Activated CD4-positive, alpha-beta T cell treated with anti-CD3 and anti-CD28 coated beads for 1 hour (primary cell): ENCODE data around the gene PER3.

Experiments
- DNase-seq: peaks from one replicate; pipeline ENCODE4 v3.0.0-alpha.2; 2020

PER3 gene

DNA sequence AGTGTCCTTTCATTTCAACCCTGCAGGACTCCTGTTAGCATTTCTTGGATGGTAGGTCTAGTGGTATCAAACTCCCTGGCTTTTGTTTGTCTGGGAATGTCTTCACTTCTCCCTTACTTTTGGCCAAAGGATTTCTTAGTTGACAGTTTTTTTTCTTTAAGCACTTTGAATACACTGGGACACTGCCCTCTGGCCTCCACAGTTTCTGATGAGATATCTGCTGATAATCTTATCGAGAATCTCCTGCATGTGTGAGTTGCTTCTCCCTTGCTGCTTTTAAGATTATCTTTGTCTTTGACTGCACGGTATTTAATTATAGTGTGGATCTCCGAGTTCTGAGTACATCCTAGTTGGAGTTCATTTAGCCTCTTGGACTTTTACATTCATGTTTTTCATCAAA, 55.4 kb downstream of the PER3 start:
- no peak for DNase-seq

- no peak for DNase-seq
These were observed 58.4 kb downstream of the PER3 start for GRCh38 chr1:7842517-7842916.

DNA sequence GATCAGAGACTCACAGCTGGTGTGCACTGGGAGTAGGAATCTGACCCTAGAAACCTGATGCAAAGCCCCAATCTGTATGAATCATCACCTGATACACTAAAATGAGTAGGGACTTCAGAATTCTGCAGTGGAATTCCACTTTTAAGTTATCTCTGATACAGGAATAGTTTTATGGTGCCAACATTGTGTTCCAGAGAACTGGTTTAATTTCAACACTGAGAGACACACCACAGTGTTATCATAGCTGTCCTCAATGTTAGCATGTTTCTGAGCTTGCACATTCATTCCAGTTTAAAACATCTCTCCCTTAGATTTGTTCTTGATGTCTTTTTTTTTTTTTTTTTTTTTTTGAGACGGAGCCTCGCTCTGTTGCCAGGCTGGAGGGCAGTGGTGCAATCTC, 61.7 kb downstream of the PER3 start:
- DNase-seq: no peak

DNA sequence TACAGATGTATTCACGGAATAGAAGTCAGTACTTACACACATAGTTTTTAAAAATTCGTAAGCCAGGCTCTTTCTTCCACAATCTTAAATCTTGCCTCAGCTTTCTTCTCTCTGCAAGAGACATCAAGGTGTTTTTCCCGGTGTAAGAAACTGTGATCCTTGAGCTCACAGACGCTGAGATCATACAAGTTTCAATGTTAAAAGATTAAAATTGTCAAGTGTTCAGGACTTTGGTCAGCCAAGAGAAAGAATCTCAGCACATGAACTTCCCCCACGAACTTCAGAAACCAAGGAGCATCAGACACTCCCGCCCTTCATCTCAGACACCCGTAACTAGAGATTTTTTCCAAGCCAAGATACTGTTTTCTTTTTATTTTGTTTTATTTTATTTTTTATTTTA, 62.6 kb downstream of the PER3 start:
- no peak for DNase-seq

- no peak for DNase-seq
These were observed 63.5 kb downstream of the PER3 start for GRCh38 chr1:7847599-7847998.

- DNase-seq: no peak
These were observed 66.7 kb downstream of the PER3 start for GRCh38 chr1:7850786-7851185.

DNA sequence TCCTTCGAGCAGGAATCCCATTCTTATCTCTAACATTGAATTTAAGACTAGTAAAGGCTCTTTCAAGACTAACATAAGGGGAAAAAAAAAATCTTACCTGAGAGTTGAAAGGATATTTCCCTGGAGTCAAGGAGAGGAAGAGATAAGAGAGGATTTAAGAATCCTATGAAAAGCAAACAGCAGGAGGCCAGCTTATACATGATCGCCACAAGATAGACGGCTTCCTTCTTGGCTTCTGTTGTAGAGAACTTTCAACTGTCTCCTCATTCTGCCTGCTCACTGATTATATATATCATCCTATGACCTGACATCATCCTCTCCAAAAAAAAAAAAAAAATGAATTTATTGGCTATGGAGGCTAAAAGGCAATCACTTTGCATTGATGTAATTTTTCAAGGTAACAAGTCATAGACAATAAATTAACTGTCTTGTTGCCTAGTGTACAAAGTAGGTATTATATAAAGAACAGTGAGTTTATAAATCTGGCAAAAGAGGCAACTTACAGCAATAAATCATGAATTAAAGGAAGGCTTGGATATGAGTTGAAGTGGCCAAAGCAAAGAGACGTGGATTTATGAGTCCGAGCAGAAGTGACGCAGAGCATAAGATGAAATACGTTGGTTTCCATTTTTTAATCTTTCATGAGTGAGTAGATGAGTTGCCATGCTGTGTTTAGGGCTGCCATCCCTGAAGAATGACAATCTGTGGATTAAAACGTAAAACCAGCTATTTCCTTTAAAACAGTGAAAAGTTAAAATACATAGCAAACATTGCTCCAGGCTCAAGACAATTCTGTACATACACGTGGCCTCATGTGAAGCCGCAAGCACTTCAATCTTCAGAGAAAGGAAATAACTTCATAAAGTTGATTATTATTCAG, 69.0 kb downstream of the PER3 start, which contains the start of gene UTS2:
Gene UTS2, minus strand, starts transcription at position 262 of the 880 bp plus-strand sequence. Its CDS starts 62 bp downstream, at position 200.
- DNase-seq: no peak

- DNase-seq: no peak
These were observed 69.6 kb downstream of the PER3 start for GRCh38 chr1:7853684-7854026.

DNA sequence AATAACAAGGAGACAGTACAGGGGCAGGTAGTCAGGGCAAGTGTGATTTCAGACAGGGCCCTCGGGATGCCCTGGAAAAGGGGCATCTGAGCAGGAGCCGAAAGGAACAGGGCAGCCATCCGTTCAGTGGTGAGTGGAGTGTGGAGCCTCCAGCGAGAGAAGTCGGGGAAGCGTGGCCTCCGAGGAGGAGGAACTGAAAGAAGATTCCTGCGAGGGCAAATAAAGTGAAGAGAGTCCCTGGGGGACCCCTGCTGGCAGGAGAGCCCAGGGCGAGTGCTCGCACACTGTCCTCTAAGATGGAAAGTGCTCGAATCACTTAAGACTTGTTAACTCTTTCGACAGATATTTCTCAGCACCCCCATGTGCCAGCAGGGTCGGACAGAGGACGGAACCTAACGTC, 72.3 kb downstream of the PER3 start:
- DNase-seq: no peak

DNA sequence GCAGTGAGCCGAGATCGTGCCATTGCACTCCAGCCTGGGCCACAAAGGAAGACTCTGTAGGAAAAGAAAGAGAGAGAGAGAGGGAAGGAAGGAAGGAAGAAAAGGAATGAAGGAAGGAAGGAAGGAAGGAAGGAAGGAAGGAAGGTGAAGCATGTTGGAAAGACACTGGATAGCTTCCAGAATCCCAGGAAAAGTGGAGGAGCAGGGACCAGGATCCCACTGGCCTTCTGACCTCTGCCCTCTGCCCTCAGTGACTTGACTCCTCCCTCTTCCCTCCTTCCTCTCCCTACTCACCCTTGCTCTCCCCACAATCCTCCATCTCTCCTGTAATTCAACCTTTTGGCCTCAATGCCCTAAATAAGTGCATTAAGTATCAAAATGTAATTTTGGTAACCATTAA, 72.9 kb downstream of the PER3 start:
- no peak for DNase-seq

GRCh38 chr1:7857985-7858384, 73.9 kb downstream of the PER3 start:
- no peak for DNase-seq

DNA sequence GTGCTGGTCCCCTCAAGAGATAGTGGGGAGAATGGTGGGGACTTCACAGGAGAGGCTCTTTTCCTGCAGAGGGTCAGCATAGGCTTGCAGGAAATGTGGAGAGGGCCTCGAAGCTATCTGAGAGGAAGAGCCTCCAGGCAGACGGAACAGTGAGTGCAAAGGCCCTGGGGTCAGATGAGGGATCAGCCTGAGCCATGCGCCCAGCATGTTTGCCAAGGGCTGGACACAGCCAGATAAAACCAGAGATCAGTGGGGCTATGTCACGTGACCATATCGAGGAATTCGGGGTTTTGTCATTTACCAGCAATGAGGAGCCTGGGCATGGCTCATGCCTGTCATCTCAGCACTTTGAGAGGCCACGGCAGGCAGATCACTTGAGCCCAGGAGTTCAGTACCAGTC, 75.3 kb downstream of the PER3 start:
- DNase-seq: no peak

DNA sequence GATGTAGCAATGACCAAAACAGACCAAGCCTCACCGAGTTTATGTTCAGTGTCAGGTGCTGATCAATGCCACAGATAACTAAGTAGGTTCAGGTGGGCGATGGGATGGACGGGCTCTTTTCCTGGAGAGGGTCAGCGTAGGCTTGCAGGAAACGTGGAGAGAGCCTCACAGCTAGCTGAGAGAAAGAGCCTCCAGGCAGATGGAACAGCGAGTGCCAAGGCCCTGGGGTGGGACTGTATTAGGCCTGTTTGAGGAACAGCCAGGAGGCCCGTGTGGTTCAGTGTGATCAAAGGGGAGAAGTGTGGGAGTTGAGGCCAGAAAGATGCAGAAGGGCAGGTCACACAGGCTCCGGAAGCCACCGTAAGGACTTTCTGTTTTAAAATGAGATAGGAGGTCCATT, 76.0 kb downstream of the PER3 start:
- no peak for DNase-seq

DNA sequence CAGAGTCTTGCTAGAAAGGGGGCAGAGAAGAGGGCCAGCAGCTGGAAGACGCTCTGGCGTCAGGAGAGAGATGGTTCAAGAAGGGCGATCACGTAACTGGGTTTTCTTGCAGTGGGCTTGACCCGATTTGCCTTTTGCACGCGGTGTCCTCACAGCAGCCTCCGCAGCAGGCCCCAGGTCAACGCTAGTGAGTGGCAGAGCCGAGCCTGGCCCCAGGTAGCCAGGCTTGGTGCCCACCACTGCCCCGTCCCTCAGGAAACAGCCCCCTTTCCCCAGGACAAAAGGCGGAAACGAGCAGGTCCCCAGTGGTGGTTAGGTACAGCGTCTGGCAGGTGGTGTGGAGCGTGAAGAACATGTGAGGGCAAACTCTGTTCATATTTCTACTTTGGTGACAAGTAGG, 77.4 kb downstream of the PER3 start:
- DNase-seq: no peak

DNA sequence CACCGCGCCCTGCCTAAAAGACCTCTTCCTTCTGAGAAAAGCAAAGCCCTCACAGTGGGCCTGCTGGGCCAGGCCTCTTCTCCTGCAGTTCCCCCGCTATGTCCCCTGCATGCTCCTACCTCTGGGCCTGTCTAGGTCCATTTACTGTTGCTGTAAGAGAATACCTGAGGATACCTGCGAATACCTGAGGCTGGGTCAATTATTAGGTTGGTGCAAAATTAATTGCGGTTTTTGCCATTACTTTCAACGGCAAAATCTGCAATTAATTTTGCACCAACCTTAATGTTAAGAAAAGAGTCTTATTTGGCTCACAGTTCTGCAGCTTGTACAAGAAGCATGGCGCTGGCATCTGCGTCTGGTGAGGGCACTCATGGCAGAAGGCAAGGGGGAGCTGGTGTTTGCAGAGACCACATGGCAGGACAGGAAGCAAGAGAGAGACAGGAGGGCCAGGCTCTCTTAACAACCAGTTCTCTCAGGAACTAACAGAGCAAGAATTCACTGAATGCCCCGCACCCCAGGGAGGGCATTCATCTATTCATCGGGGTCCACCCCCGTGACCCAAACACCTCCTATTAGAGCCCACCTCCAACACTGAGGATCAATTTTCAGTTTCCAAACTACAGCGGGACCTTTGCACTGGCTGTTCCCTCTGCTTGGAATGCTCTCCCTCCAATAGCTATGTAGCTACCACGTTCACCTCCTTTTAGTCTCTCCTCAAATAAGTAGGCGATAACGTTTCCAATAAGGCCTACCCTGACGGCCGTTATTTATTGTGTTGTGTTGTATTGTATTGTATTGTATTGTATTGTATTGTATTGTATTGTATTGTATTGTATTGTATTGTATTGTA, 78.3 kb downstream of the PER3 start:
- DNase-seq: no peak

DNA sequence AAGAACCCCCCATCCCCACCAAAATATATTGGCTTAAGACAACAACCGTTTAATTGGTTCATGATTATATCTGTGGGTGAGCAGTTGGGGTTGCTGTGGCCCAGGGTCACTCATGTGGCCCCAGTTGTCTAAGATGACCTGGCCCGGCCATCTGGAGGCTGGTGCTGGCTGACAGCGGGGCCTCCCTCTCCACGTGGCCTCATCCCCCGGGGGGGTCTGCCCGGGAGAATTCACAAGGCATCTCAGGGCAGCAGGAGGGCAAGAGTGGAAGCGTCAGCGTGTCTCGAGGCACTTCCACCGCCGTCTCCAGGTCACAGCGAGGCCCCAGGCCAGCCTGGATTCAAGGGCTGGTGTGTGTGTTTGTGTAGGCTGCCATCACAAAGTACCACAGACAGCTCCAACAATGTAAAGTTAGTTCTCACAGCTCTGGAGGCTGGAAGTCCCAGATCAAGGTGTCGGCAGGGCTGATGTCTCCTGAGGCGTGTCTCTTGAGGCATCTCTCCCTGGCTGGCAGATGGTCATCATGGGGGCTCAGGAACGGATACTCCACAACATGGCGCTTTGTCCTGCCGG, 79.8 kb downstream of the PER3 start:
- DNase-seq: no peak

GRCh38 chr1:7865978-7866377, 81.9 kb downstream of the PER3 start:
- no peak for DNase-seq

DNA sequence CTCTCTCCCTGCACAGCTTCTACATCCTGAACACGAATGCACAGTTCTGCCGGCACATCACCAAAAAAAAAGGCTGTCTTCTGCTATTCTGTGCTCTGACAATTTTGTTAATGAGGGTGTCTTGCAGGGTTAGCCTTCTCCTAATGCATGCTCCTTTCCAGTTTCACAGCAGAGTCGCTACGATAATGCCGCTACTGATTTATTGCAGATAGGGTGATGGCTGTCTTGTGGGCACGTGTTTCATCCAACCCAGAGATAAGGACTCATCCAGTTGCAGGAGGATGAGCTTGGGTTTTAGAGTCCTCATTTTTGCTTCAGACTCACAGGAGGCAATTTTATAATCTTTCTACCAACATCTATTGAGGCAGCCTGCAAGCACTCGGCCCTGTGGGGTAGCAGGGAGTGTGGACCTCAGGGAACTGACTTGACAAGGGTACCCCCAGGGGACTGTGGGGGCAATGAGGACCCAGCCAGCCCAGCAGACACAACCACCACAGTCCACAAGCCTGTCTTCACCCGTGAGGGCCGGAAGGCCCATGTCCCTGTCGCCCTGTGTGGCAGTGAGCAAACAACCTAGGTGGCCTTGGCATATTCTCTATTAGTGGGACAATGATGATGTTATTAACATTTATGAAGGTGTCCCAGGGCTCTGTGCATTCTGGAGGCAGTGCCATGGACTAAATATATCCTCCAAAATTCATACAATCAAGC, 84.1 kb downstream of the PER3 start:
- DNase-seq: no peak

DNA sequence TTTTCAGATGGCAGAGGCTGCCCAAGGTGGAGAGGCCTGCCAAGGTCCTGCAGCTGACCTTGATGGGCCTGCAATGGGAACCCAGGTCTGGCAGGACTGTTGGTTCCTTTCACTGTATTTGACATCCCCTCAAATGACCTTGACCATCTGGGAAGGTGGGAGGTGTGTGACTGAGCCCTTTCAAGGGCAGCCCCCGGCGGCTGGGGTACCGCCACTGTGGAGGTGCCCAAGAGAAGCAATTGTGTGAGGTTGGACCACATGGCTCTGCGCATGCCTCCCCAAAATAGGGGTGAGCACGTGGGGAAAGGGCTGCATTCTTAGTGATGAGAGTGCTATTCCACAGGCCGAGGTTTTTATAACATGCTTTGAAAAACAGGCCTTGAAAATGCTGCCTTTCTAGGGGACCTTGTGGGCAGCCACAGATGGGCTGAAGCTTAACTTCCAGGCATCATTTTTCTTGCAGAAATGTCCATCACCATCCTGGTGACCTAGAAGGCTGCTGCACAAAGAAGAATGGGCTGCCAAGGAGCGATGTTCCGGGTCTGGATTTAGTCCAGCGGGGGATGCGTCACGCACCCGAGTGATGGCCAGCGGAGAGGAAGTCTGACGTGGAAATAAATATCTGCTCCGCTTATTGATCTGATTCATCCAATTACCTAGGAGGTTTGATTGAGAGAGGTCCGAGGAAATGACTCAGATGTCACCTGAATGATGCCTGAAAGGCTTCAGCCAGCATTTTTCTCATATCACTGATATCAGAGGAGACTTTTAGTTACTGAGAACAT, 85.2 kb downstream of the PER3 start:
- DNase-seq: no peak

DNA sequence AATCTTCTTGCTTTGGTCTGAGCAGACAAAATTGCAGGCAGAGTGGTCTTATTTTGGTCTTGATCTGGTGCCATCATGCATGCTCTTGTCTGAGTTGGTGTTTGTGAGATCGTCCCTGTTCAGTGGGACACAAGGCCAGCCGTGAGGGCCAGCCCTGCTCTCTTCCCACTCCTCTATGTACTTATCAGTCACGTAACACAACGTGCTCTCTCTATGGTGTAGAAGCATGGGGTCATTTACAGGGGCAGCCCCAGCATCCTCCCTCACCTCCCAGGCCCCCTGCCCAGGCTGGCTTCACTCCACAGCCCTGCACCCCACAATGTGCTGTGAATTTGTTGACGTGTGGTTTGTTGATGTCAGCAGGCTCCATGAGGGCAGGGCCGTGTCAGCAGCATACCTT, 87.0 kb downstream of the PER3 start:
- no peak for DNase-seq

DNA sequence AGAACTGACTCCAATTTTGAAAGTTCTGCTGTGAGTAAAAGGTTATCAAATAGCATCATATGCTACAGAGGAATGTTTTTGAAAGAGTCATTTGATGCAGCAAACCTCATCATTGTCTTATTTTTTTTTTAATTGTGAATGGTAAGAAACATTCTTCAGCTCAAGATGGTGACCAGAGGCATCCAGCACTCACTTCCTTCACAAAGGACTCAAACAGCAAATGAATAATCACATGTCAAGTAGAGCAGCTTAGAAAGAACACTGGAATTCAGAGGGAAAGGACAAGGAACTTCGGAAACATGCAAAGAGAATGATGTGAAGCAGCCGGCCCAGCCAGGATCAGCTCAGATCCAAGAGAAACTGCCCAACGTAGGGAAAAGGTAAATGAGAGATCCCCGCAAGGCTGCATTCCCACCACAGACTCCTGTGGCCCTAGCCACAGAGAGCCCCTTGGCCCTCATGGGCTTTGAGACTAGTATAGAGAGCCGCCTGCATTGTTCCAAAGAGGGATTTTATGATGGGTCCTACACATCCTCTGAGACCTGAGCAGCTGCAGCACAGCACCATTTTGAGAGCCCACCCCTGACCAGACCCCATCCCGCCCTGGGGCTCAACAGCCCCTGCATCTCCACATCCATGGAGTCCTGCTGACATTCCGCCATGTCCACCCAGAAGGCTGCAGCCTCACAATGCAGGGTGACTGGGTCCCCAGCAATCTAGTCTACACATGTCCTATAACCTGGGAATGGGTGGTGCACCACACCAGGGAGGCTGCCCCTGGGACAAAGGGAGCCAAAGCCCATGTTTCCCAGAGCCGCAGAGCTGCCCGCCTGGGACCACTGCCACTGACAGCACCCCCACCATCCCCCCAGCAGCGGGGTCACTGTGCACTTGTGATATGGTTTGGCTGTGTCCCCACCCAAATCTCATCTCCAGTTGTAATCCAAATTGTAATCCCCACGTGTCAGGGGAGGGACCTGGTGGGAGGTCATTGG, 90.0 kb downstream of the PER3 start:
- no peak for DNase-seq
